ENCODE data around the gene PPP2R2D. TPM values are rescaled to one million over a fixed set of nuclear protein-coding genes. Genes with fewer than 3 reads are reported as not detected.
A peak's percentile ranks its signal among the peaks of the same experiment; 100 is the strongest.

PPP2R2D gene
- total RNA-seq, 1 experiment from 2014 or later = 35.1 TPM

GRCh38 chr10:131868436-131868835, 32.4 kb upstream of the PPP2R2D start:
- H3K4me2 ChIP-seq (ENCODE audit: insufficient read depth, insufficient read length, low read length) = no peak overlapping the region
- no peak overlapping the region for H3K23ac ChIP-seq (ENCODE audit: insufficient read length, low read depth, low read length)
- no peaks in the 10 kb centered on the region; the same call in 1 of the 2 replicates for H3K27me3 Mint-ChIP-seq (ENCODE audit: low read depth)
- H3K9me3 ChIP-seq (ENCODE audit: control insufficient read depth, low read depth, low read length) = no peaks in the 10 kb centered on the region
- no peak overlapping the region for H3T11ph ChIP-seq (ENCODE audit: low read length)
- no peak overlapping the region for H2BK20ac ChIP-seq (ENCODE audit: low read depth, low read length, poor library complexity, severe bottlenecking)
- no peak overlapping the region for H3K4me3 Mint-ChIP-seq
- H3K9me3 Mint-ChIP-seq = peaks cover 7 to 8% of the 10 kb centered on the region in 2 experiments; a peak in 4 of 5 replicates
- no peak overlapping the region for H4K5ac ChIP-seq (ENCODE audit: insufficient read length, low read depth, low read length)
- no peak overlapping the region for H3K9ac ChIP-seq (ENCODE audit: extremely low read depth, insufficient read length, low read length)
- no peak overlapping the region for H3K27ac Mint-ChIP-seq
- no peak overlapping the region for H3K4ac ChIP-seq (ENCODE audit: low read depth, low read length)
- no peaks in the 10 kb centered on the region for H3K4me1 Mint-ChIP-seq
- H4K91ac ChIP-seq (ENCODE audit: insufficient read length, low read depth, low read length) = no peak overlapping the region
- peaks cover 0 to 3% (median 0%) of the 10 kb centered on the region in 3 experiments; a peak in 2 of 7 replicates for H3K36me3 Mint-ChIP-seq (ENCODE audit: insufficient read depth in 1 of 3, low read depth in 3 of 3)
- no peak overlapping the region for H3K14ac ChIP-seq (ENCODE audit: insufficient read depth, low read length)
- H2AK5ac ChIP-seq (ENCODE audit: insufficient read length, low read length) = no peak overlapping the region
- no peak overlapping the region for H3K18ac ChIP-seq (ENCODE audit: insufficient read length, low read depth, low read length)
- H3K56ac ChIP-seq (ENCODE audit: insufficient read length, low read depth, low read length) = no peak overlapping the region
- H2BK12ac ChIP-seq (ENCODE audit: insufficient read length, low read depth, low read length) = no peak overlapping the region
- no peak overlapping the region for H2BK5ac ChIP-seq (ENCODE audit: insufficient read length, low read length)
- no peak overlapping the region for H4K8ac ChIP-seq (replicated peaks; ENCODE audit: insufficient read length, low read depth, low read length)
- H3K79me2 ChIP-seq (ENCODE audit: insufficient read depth, low read length) = no peaks in the 10 kb centered on the region
- TF ChIP-seq, protein P1, sequence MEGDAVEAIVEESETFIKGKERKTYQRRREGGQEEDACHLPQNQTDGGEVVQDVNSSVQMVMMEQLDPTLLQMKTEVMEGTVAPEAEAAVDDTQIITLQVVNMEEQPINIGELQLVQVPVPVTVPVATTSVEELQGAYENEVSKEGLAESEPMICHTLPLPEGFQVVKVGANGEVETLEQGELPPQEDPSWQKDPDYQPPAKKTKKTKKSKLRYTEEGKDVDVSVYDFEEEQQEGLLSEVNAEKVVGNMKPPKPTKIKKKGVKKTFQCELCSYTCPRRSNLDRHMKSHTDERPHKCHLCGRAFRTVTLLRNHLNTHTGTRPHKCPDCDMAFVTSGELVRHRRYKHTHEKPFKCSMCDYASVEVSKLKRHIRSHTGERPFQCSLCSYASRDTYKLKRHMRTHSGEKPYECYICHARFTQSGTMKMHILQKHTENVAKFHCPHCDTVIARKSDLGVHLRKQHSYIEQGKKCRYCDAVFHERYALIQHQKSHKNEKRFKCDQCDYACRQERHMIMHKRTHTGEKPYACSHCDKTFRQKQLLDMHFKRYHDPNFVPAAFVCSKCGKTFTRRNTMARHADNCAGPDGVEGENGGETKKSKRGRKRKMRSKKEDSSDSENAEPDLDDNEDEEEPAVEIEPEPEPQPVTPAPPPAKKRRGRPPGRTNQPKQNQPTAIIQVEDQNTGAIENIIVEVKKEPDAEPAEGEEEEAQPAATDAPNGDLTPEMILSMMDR (conservative IDR thresholded peaks at IDR 0.05) = no peak
- no peaks in the 10 kb centered on the region for H3K23me2 ChIP-seq (ENCODE audit: insufficient read length, low read depth, low read length, poor library complexity, severe bottlenecking)
- no peaks in the 10 kb centered on the region for H4K20me1 ChIP-seq (ENCODE audit: control insufficient read depth, insufficient read depth, insufficient read length)
- no peak overlapping the region for H2AFZ ChIP-seq (ENCODE audit: low read length)
- WGBS (ENCODE audit: extremely low coverage, insufficient read length, low lambda C conversion rate) = no CpG with 5 or more reads among the region's 10 CpGs
- no peaks in the 10 kb centered on the region for H3K79me1 ChIP-seq (ENCODE audit: insufficient read depth, low read depth, low read length, poor library complexity, severe bottlenecking)
- H3K27ac ChIP-seq (ENCODE audit: insufficient read length, low read depth, low read length) = no peak overlapping the region
- peak; percentile 12 for DNase-seq
- no peaks in the 10 kb centered on the region for H3K4me1 ChIP-seq (ENCODE audit: insufficient read depth, low read length)
- H2BK120ac ChIP-seq (ENCODE audit: low read depth, low read length, poor library complexity, severe bottlenecking) = no peak overlapping the region
- H3K27me3 ChIP-seq (ENCODE audit: insufficient read depth, low read length) = no peaks in the 10 kb centered on the region
- no peak overlapping the region for H2BK15ac ChIP-seq (ENCODE audit: low read depth, low read length)
